HepG2 (cell line): ENCODE data around the gene ZNF3. TPM values are rescaled to one million over a fixed set of nuclear protein-coding genes. Genes with fewer than 3 reads are reported as not detected.

Experiments used
- BRD4 ChIP-seq: sonication (generic); formaldehyde crosslinking; IDR thresholded peaks from 2 replicates; pipeline ENCODE4 v1.4.0; 2020; ENCODE audit warnings: missing genetic modification reagents
- CERS6 ChIP-seq: sonication (generic); formaldehyde crosslinking; IDR thresholded peaks from 2 replicates; pipeline ENCODE4 v1.5.0; 2020; ENCODE audit warnings: missing genetic modification reagents
- GMEB1 ChIP-seq: sonication (generic); formaldehyde crosslinking; IDR thresholded peaks from 2 replicates; pipeline ENCODE4 v1.5.1; 2020; ENCODE audit warnings: missing genetic modification reagents, mild to moderate bottlenecking, borderline replicate concordance
- HMG20B ChIP-seq: conservative IDR thresholded peaks from 2 replicates; pipeline ENCODE4 v1.6.1; 2016; ENCODE audit warnings: missing genetic modification reagents, missing compliant biosample characterization
- IKZF1 ChIP-seq: fragments of 450-650 bp; IDR thresholded peaks from 2 replicates; pipeline ENCODE4 v1.7.1; 2016
- IRF1 ChIP-seq: sonication (generic); formaldehyde crosslinking; IDR thresholded peaks from 2 replicates; pipeline ENCODE4 v1.4.0; 2020; ENCODE audit warnings: low read depth, mild to moderate bottlenecking, missing genetic modification reagents
- PCBP1 ChIP-seq: fragments of 200-400 bp; formaldehyde crosslinking; IDR thresholded peaks from 2 replicates; pipeline ENCODE4 v1.6.1; 2017; ENCODE audit warnings: mild to moderate bottlenecking, low read depth, low read length, borderline replicate concordance
- THYN1 ChIP-seq: sonication (generic); formaldehyde crosslinking; IDR thresholded peaks from 2 replicates; pipeline ENCODE4 v1.8.1; 2023; ENCODE audit warnings: low read depth, mild to moderate bottlenecking, moderate library complexity, missing genetic modification reagents, borderline replicate concordance
- ZBTB21 ChIP-seq: sonication (generic); formaldehyde crosslinking; IDR thresholded peaks from 2 replicates; pipeline ENCODE4 v1.4.0; 2020; ENCODE audit warnings: missing genetic modification reagents
- ZBTB26 ChIP-seq: IDR thresholded peaks from 2 replicates; pipeline ENCODE4 v1.6.1; 2016; ENCODE audit warnings: missing compliant biosample characterization, missing genetic modification reagents, borderline replicate concordance
- ZFP37 ChIP-seq: sonication (generic); formaldehyde crosslinking; IDR thresholded peaks from 2 replicates; pipeline ENCODE4 v1.4.0; 2020; ENCODE audit warnings: missing genetic modification reagents, borderline replicate concordance
- ZFP82 ChIP-seq: sonication (generic); formaldehyde crosslinking; IDR thresholded peaks from 2 replicates; pipeline ENCODE4 v1.5.1; 2020; ENCODE audit warnings: mild to moderate bottlenecking, missing genetic modification reagents, borderline replicate concordance
- ZNF121 ChIP-seq: sonication (generic); formaldehyde crosslinking; IDR thresholded peaks from 2 replicates; pipeline ENCODE4 v1.5.0; 2020; ENCODE audit warnings: mild to moderate bottlenecking, missing genetic modification reagents
- ZNF263 ChIP-seq: sonication (generic); formaldehyde crosslinking; IDR thresholded peaks from 2 replicates; pipeline ENCODE4 v1.4.0; 2020; ENCODE audit warnings: missing genetic modification reagents
- ZNF562 ChIP-seq: sonication (generic); formaldehyde crosslinking; IDR thresholded peaks from 2 replicates; pipeline ENCODE4 v1.8.0; 2022; ENCODE audit warnings: missing genetic modification reagents, borderline replicate concordance
- ZNF570 ChIP-seq: sonication (generic); formaldehyde crosslinking; IDR thresholded peaks from 2 replicates; pipeline ENCODE4 v1.4.0; 2020; ENCODE audit warnings: mild to moderate bottlenecking, missing genetic modification reagents, borderline replicate concordance
- ZNF609 ChIP-seq: sonication (generic); formaldehyde crosslinking; IDR thresholded peaks from 2 replicates; pipeline ENCODE4 v1.4.0; 2020; ENCODE audit warnings: mild to moderate bottlenecking, missing genetic modification reagents, borderline replicate concordance
- ZNF703 ChIP-seq: sonication (generic); formaldehyde crosslinking; IDR thresholded peaks from 2 replicates; pipeline ENCODE4 v1.5.1; 2020; ENCODE audit warnings: missing genetic modification reagents, mild to moderate bottlenecking, moderate library complexity, borderline replicate concordance
- polyA plus RNA-seq, 8 experiments: library from polyadenylated mRNA; depleted of rRNA in 3 of 8; stranded (reverse) in 7 of 8; unstranded in 1 of 8; fragments of >200 nt; fragmentation: Illumina TruSeq in 4 of 8; extraction: Trizol in 4 of 8; gene quantifications; 2 replicates each; pipeline versions ENCODE4 v1.2.1 to v1.2.3, GENCODE V29; 2011 to 2016; ENCODE audit warnings: low read depth in 4 of 8, missing spikeins in 1 of 8, mixed read lengths in 1 of 8; ENCODE audit not compliant: insufficient read depth in 1 of 8
- total RNA-seq, 5 experiments: library from RNA; depleted of rRNA; stranded (reverse); fragments of >200 nt; fragmentation: Illumina TruSeq; extraction: Trizol; gene quantifications; 2 replicates each; pipeline ENCODE4 v1.2.3, GENCODE V29; 2016; ENCODE audit warnings: low read depth in 1 of 5

Gene ZNF3
- total and polyA plus RNA-seq, 2 of the 13 experiments (the other 11 are each of a cell fraction or from before 2014, with no cell fraction given): 33.7 to 56.9 TPM

- TF ChIP-seq HMG20B: no peak
- no peak; the same call in 1 of the 2 replicates for TF ChIP-seq ZNF703 (CRISPR knock-in tag)
- no peak; the same call in 1 of the 2 replicates for TF ChIP-seq BRD4 (CRISPR knock-in tag)
- TF ChIP-seq ZNF609 (CRISPR knock-in tag): no peak; the same call in 1 of the 2 replicates
- no peak for TF ChIP-seq ZNF570 (CRISPR knock-in tag)
- TF ChIP-seq ZNF263 (CRISPR knock-in tag): no peak
- TF ChIP-seq ZBTB21 (CRISPR knock-in tag): no peak
- no peak for TF ChIP-seq THYN1 (CRISPR knock-in tag)
- TF ChIP-seq GMEB1 (CRISPR knock-in tag): peak; percentile 95
- TF ChIP-seq ZBTB26 (CRISPR knock-in tag): no peak
- TF ChIP-seq IKZF1: no peak
- TF ChIP-seq ZFP37 (CRISPR knock-in tag): no peak
- no peak for TF ChIP-seq IRF1
- no peak for TF ChIP-seq ZNF562 (CRISPR knock-in tag)
- TF ChIP-seq PCBP1: no peak
- no peak for TF ChIP-seq ZNF121 (CRISPR knock-in tag)
- no peak for TF ChIP-seq CERS6
- TF ChIP-seq ZFP82 (CRISPR knock-in tag): 0 out of 2 replicates have a peak, but pooled peaks have one; percentile 66
These were observed 19.7 kb upstream of the ZNF3 start, which contains the start of the genes AP4M1 and MCM7 (continued) for GRCh38 chr7:100101016-100101862.
